MV-4-11 (cell line): ENCODE data around the gene UCN.
"Not testable (repeated sequence)": the region's sequence is repeated elsewhere in the genome, so short reads cannot be mapped to it uniquely, and the experiment has no call there.

Experiments
- DNase-seq: peaks from one replicate; lab custom pipeline; 2025; lab: John Stamatoyannopoulos, UW

The UCN gene

GRCh38 chr2:27314709-27315108 is 6.5 kb upstream of the UCN start:
- DNase-seq, result no peak

- no peak for DNase-seq
Measured at GRCh38 chr2:27313882-27314645, 5.8 kb upstream of the UCN start.

- DNase-seq, result no peak
Measured at GRCh38 chr2:27312152-27312551, 3.9 kb upstream of the UCN start.

GRCh38 chr2:27309651-27310050 is 1.4 kb upstream of the UCN start:
- DNase-seq, result no peak

- DNase-seq, result no peak
Measured at GRCh38 chr2:27307545-27308358, 493 bp downstream of the UCN start.

- no peak for DNase-seq
Measured at GRCh38 chr2:27307287-27307544, 1.0 kb downstream of the UCN start.

- DNase-seq, result no peak
Measured at GRCh38 chr2:27306573-27307286, 1.5 kb downstream of the UCN start.

GRCh38 chr2:27306136-27306535 is 2.1 kb downstream of the UCN start:
- DNase-seq, result no peak

GRCh38 chr2:27305516-27305915 is 2.7 kb downstream of the UCN start:
- no peak for DNase-seq

GRCh38 chr2:27304488-27305240 is 3.6 kb downstream of the UCN start:
- no peak for DNase-seq

GRCh38 chr2:27303093-27304025 is 4.9 kb downstream of the UCN start:
- peak; percentile 80 for DNase-seq

GRCh38 chr2:27300606-27301005 is 7.6 kb downstream of the UCN start:
- DNase-seq, result not testable (repeated sequence)

- no peak for DNase-seq
Measured at GRCh38 chr2:27298391-27299080, 9.7 kb downstream of the UCN start.

GRCh38 chr2:27297195-27297594 is 11.1 kb downstream of the UCN start:
- no peak for DNase-seq

GRCh38 chr2:27296481-27296880 is 11.8 kb downstream of the UCN start:
- DNase-seq, result peak; percentile 59

GRCh38 chr2:27294928-27295327 is 13.3 kb downstream of the UCN start:
- no peak for DNase-seq

GRCh38 chr2:27291865-27292264 is 16.4 kb downstream of the UCN start:
- DNase-seq, result no peak

- DNase-seq, result peak; percentile 27
Measured at GRCh38 chr2:27290549-27290948, 17.7 kb downstream of the UCN start.

GRCh38 chr2:27288610-27289009 is 19.6 kb downstream of the UCN start:
- no peak for DNase-seq

GRCh38 chr2:27285481-27285880 is 22.8 kb downstream of the UCN start:
- DNase-seq, result no peak

- DNase-seq, result no peak
Measured at GRCh38 chr2:27284996-27285395, 23.2 kb downstream of the UCN start.
